C4-2B (cell line): Measurements from ENCODE around the gene GGCX.

ENCODE experiments used
- ZFX ChIP-seq: fragments of 450-650 bp; IDR thresholded peaks from 2 replicates; pipeline ENCODE4 v1.6.1; 2017
- TF ChIP-seq, protein P1 (sequence below): fragments of 450-650 bp; conservative IDR thresholded peaks from 2 replicates; pipeline ENCODE4 v1.5.1; 2017; ENCODE audit warnings: mild to moderate bottlenecking

GRCh38 chr2:85588236-85588635, 26.9 kb upstream of the GGCX start:
- TF ChIP-seq, protein P1, sequence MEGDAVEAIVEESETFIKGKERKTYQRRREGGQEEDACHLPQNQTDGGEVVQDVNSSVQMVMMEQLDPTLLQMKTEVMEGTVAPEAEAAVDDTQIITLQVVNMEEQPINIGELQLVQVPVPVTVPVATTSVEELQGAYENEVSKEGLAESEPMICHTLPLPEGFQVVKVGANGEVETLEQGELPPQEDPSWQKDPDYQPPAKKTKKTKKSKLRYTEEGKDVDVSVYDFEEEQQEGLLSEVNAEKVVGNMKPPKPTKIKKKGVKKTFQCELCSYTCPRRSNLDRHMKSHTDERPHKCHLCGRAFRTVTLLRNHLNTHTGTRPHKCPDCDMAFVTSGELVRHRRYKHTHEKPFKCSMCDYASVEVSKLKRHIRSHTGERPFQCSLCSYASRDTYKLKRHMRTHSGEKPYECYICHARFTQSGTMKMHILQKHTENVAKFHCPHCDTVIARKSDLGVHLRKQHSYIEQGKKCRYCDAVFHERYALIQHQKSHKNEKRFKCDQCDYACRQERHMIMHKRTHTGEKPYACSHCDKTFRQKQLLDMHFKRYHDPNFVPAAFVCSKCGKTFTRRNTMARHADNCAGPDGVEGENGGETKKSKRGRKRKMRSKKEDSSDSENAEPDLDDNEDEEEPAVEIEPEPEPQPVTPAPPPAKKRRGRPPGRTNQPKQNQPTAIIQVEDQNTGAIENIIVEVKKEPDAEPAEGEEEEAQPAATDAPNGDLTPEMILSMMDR, result no peak
- TF ChIP-seq ZFX, result no peak
